Esophagus squamous epithelium (tissue), 5 donors: ENCODE data around the gene SLC13A4. TPM values are rescaled to one million over a fixed set of nuclear protein-coding genes. Genes with fewer than 3 reads are reported as not detected.

Experiments used
- DNase-seq: peaks from one replicate; lab custom pipeline; 2025; lab: John Stamatoyannopoulos, UW
- H3K27ac ChIP-seq, 4 donors: fragments of 200-600 bp; sonication (generic); one replicate each; pipeline ENCODE4 v1.5.1; 2016 to 2019; ENCODE audit warnings: mild to moderate bottlenecking in 1 of 4
- H3K27me3 ChIP-seq, 4 donors: fragments of 200-600 bp; sonication (generic); 1 replicate in 3 of 4; 2 replicates in 1 of 4; pipeline versions ENCODE4 v1.5.1 to v1.6.0; 2017 to 2021; ENCODE audit warnings: antibody characterized with exemption in 1 of 4
- H3K36me3 ChIP-seq, 3 donors: fragments of 200-600 bp; sonication (generic); one replicate each; pipeline ENCODE4 v1.5.1; 2016 to 2019
- H3K4me1 ChIP-seq, 3 donors: fragments of 200-600 bp; sonication (generic); one replicate each; pipeline ENCODE4 v1.5.1; 2017 to 2019
- H3K4me3 ChIP-seq, 4 donors: fragments of 200-600 bp; sonication (generic); 1 replicate in 3 of 4; 2 replicates in 1 of 4; pipeline ENCODE4 v1.5.1; 2016 to 2019; ENCODE audit warnings: mild to moderate bottlenecking in 2 of 4, moderate library complexity in 1 of 4
- H3K9me3 ChIP-seq, 3 donors: fragments of 200-600 bp; sonication (generic); one replicate each; pipeline ENCODE4 v1.5.1; 2016 to 2019
- POLR2A ChIP-seq, 4 donors: fragments of 450-650 bp; IDR thresholded peaks; one replicate each; pipeline ENCODE4 v1.6.1; 2017; ENCODE audit warnings: antibody characterized with exemption in 4 of 4, mild to moderate bottlenecking in 4 of 4, moderate library complexity in 3 of 4
- WGBS, 2 donors: methylation state at CpG; one replicate each; pipeline ENCODE4 v1.1.5; 2018; 5-methylcytosine and 5-hydroxymethylcytosine counted together
- intact Hi-C: fragments of 100-400 bp; cut with DNase I; formaldehyde crosslinking; loops from one replicate; pipeline ENCODE4 v1.15.0; 2022
- total RNA-seq, 4 donors: library from RNA; depleted of rRNA; stranded (reverse); fragments of >200 nt; gene quantifications; one replicate each; pipeline ENCODE4 v1.1.0, GENCODE V29; 2016
- TF ChIP-seq, protein P1 (sequence below), 6 experiments: fragments of 450-650 bp in 4 of 6; fragments of 200-600 bp in 2 of 6; sonication (generic) in 2 of 6; IDR thresholded peaks; one replicate each; pipeline ENCODE4 v1.5.1; 2016 to 2019; ENCODE audit warnings: antibody characterized with exemption in 6 of 6, mild to moderate bottlenecking in 4 of 6, moderate library complexity in 4 of 6
- donor health status: DM: yes; HTN: yes; CAD: no.

The SLC13A4 gene
- total RNA-seq, 4 donors from 2014 or later, result under 0.01 to 1.9 (median 1.5) TPM

DNA sequence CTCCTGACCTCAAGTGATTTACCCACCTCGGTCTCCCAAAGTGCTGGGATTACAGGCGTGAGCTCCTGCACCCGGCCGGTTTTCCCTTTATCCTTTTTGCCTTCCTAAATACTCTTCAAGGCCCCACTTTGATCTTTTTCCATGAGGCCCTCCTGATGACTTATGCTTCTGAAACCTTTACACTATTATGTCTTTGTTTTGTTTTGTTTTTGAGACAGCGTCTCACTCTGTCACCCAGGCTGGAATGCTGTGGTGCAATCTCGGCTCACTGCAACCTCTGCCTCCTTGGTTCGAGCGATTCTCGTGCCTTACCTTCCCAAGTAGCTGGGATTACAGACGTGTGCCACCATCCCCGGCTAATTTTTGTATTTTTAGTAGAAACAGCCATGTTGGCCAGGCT is 61.8 kb downstream of the SLC13A4 start:
- intact Hi-C loops, result no loop called here
- 85 to 89% methylated on average over 11 of the region's 11 CpGs for WGBS, 2 donors
- H3K4me1 ChIP-seq, result peaks cover 7 to 69% (median 23%) of the 10 kb centered on the region in 3 donors

DNA sequence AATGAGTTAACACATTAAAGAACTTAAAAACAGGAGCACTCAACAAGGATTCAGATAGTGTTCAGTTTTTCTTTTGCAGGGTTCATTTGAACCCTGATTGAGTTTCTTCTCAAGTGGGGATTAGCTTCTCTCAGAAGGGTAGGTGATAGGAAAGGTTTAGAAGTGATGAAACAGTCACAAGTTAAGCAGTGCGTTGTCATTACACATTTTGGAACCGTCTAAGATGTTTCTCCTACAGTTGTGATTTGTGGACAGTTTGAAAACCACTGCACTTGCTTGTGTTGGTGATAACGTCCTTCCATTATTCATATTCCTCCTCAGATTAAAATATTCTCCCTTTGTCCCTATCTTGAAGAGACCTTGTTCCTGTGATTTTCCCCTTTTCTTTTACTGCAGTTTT is 62.9 kb downstream of the SLC13A4 start:
- DNase-seq, result no peak
- H3K27me3 ChIP-seq, result no peaks in the 10 kb centered on the region
- H3K27ac ChIP-seq, result no peak overlapping the region
- H3K4me3 ChIP-seq, result no peak overlapping the region
- intact Hi-C loops, result no loop called here
- no peaks in the 10 kb centered on the region for H3K36me3 ChIP-seq
- no peak for TF ChIP-seq POLR2A (IDR thresholded peaks at IDR 0.05)
- 63 to 65% methylated on average over 3 of the region's 3 CpGs for WGBS, 2 donors
- peaks cover 7 to 57% (median 20%) of the 10 kb centered on the region in 3 donors for H3K4me1 ChIP-seq
- no peaks in the 10 kb centered on the region for H3K9me3 ChIP-seq

More for the DNA sequence above, 61.8 kb downstream of the SLC13A4 start:
- Histone ChIP-seq H3K36me3 (no peaks in the 10 kb centered on the region), H3K27ac (no peak overlapping the region), H3K9me3 (no peaks in the 10 kb centered on the region), H3K4me3 (no peak overlapping the region), H3K27me3 (no peaks in the 10 kb centered on the region)
- DNase-seq, result no peak
- TF ChIP-seq POLR2A (IDR thresholded peaks at IDR 0.05), result no peak
- TF ChIP-seq, protein P1, sequence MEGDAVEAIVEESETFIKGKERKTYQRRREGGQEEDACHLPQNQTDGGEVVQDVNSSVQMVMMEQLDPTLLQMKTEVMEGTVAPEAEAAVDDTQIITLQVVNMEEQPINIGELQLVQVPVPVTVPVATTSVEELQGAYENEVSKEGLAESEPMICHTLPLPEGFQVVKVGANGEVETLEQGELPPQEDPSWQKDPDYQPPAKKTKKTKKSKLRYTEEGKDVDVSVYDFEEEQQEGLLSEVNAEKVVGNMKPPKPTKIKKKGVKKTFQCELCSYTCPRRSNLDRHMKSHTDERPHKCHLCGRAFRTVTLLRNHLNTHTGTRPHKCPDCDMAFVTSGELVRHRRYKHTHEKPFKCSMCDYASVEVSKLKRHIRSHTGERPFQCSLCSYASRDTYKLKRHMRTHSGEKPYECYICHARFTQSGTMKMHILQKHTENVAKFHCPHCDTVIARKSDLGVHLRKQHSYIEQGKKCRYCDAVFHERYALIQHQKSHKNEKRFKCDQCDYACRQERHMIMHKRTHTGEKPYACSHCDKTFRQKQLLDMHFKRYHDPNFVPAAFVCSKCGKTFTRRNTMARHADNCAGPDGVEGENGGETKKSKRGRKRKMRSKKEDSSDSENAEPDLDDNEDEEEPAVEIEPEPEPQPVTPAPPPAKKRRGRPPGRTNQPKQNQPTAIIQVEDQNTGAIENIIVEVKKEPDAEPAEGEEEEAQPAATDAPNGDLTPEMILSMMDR (IDR thresholded peaks at IDR 0.05), result no peak

DNA sequence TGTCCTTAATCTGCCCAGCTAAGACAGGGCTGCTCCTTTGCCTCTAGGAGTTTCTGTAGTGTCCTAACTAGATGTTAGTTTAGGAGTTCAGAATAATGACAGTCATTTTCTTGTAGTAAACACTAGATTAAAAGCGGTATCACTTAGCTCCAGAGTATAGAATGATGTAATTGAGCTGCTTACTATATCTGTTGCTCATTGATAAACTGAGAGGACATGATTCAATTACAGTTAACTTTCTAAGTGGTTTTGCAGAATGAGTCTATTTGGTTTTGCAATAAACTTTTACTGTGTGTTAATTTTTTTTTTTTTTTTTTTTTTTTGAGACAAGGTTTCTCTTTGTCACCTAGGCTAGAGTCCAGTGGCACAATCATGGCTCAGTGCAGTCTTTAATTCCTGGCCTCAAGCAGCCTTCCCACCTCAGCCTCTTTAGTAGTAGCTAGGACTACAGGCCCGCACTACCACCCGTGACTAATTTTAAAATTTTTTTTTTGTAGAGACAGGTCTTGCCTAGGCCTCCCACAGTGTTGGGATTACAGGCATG is 63.9 kb downstream of the SLC13A4 start:
- H3K27ac ChIP-seq, result peak overlapping the region; percentile 47 to 99 (median 94)

DNA sequence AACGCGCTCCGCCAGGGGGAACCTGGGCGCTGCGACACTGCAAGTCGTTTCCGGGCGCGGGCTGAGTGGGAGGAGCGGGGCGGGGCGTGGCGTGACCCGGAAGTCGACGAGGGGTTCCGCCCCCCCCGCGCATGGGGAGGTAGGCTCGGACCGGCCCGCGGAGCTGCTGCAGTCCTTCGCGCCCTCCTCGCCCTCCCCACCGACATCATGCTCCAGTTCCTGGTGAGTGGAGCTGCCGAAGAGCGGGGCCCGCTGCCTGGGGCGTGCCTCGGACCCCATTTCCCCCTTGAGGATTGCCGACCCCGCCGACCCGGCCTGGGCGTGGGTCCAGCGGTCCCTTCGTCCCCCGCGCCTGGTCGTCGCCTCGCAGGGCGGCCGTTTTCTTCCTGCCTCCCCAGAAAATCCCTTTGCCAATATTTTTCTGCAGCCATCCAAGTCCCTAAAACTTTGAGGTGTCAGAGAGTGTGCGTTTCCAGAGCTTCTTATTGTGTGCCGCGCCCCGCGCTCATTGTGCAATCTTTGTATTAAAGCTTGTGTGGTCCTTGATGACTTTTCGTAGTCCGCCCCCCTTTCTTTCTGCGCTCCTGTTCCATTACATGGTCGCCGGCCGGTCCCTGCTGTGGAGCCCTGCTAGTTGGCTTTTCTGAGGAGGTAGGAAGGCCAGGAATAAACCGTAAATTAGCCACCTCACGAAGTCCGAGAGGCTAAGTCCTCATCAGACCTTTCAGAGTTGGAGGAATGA is 65.4 kb downstream of the SLC13A4 start, which contains the start of gene STMP1:
Gene STMP1 (plus strand): TSS at position 142 of the 742 bp plus-strand sequence.
- no peaks in the 10 kb centered on the region for H3K36me3 ChIP-seq
- H3K27me3 ChIP-seq, result no peaks in the 10 kb centered on the region
- intact Hi-C loops, result no loop called here
- peak within 1 kb of the TSS; percentile 91 to 99 (median 96) for H3K27ac ChIP-seq
- peak within 1 kb of the TSS; percentile 62 to 100 (median 91) for H3K4me3 ChIP-seq
- DNase-seq, result peak; percentile 72
- WGBS, 2 donors, result 0% methylated on average over 14 to 30 of the region's 60 CpGs
- no peaks in the 10 kb centered on the region for H3K9me3 ChIP-seq
- H3K4me1 ChIP-seq, result peaks cover 7 to 49% (median 16%) of the 10 kb centered on the region in 3 donors
- TF ChIP-seq, protein P1 (IDR thresholded peaks at IDR 0.05), result peak in 3 of 6 experiments; percentile 90 to 96 (median 94)
- TF ChIP-seq POLR2A (IDR thresholded peaks at IDR 0.05), result peak in 2 of 4 donors; percentile 89 to 97

More for the DNA sequence above, 63.9 kb downstream of the SLC13A4 start:
- no peak for DNase-seq
- Histone ChIP-seq H3K36me3 (no peaks in the 10 kb centered on the region), H3K4me3 (peak overlapping the region in 1 of 4 donors; percentile 88), H3K9me3 (no peaks in the 10 kb centered on the region), H3K27me3 (no peaks in the 10 kb centered on the region), H3K4me1 (peaks cover 7 to 49% (median 18%) of the 10 kb centered on the region in 3 donors)
- TF ChIP-seq POLR2A (IDR thresholded peaks at IDR 0.05), result no peak
- TF ChIP-seq, protein P1 (IDR thresholded peaks at IDR 0.05), result no peak
- WGBS, 2 donors, result 35 to 51% methylated on average over 3 of the region's 3 CpGs
- intact Hi-C loops, result no loop called here

DNA sequence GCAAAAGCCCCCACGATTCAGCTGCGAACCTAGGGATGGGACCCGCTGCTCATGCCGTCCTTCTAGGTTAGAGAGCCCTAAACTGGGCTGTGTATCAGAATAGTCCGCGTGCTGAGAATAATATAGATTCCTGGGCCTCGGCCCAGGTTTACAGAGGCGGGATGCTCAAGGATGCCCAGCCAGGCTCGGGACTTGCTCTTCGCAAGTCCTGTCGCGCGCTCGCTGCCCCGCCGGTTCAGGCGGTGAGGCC is 65.9 kb downstream of the SLC13A4 start:
- Histone ChIP-seq H3K4me3 (peak overlapping the region; percentile 62 to 100 (median 91)), H3K27ac (peak overlapping the region; percentile 91 to 99 (median 96)), H3K27me3 (no peaks in the 10 kb centered on the region), H3K9me3 (no peaks in the 10 kb centered on the region), H3K36me3 (no peaks in the 10 kb centered on the region), H3K4me1 (peaks cover 7 to 47% (median 16%) of the 10 kb centered on the region in 3 donors)
- intact Hi-C loops, result no loop called here
- DNase-seq, result no peak
- no peak for TF ChIP-seq POLR2A (IDR thresholded peaks at IDR 0.05)
- TF ChIP-seq, protein P1 (IDR thresholded peaks at IDR 0.05), result peak in 3 of 6 experiments; percentile 80 to 90 (median 85)
- WGBS, 2 donors, result 4% methylated on average over 8 of the region's 17 CpGs; no CpG with 5 or more reads in 1 of the 2 donors
